Panc1 (cell line): ENCODE results near the gene ADARB1. TPM values are rescaled to one million over a fixed set of nuclear protein-coding genes. Genes with fewer than 3 reads are reported as not detected.

Source experiments
- ATAC-seq: fragments of 200-7000 bp; cut with Tn5 transposase; 2 replicates; pipeline ENCODE4 v1.9.1; 2020; ENCODE audit warnings: mild to moderate bottlenecking, moderate library complexity
- BruUV-seq: library from RNA; stranded (reverse); fragments of 400-500 nt; replicated peaks from 2 replicates; lab custom pipeline; 2021; lab: Mats Ljungman, UMichigan
- CTCF ChIA-PET: fragments of 300-600 bp; sonication (Branson Sonifier 250); formaldehyde crosslinking; loops from one replicate; lab custom pipeline; 2022; ENCODE audit warnings: antibody characterized with exemption; lab: Charles Lee
- POLR2A ChIA-PET: fragments of 300-600 bp; sonication (Branson Sonifier 250); formaldehyde crosslinking; loops from one replicate; lab custom pipeline; 2022; ENCODE audit warnings: antibody characterized with exemption; lab: Charles Lee
- DNase-seq: peaks from one replicate; pipeline ENCODE4 v3.0.0-alpha.2; 2010; ENCODE audit warnings: low read depth, low spot score
- H3K27ac ChIP-seq: 2 replicates; pipeline ENCODE4 v1.5.1; 2011; ENCODE audit warnings: mild to moderate bottlenecking, low read length, inconsistent platforms
- H3K27me3 ChIP-seq: fragments of 200-500 bp; sonication (Bioruptor generic); 2 replicates; pipeline ENCODE4 v1.6.0; 2014; ENCODE audit warnings: low read length, inconsistent platforms; ENCODE audit not compliant: control insufficient read depth, insufficient read depth
- H3K36me3 ChIP-seq: fragments of 200-500 bp; sonication (Bioruptor generic); 2 replicates; pipeline ENCODE4 v1.5.1; 2014; ENCODE audit warnings: inconsistent platforms, mild to moderate bottlenecking, low read length, moderate library complexity; ENCODE audit not compliant: control insufficient read depth, insufficient read depth
- H3K4me1 ChIP-seq: 2 replicates; pipeline ENCODE4 v1.5.1; 2011; ENCODE audit warnings: inconsistent platforms, mild to moderate bottlenecking, low read length, moderate library complexity; ENCODE audit not compliant: control insufficient read depth, insufficient read depth
- H3K4me3 ChIP-seq, 2 experiments: 2 replicates each; pipeline ENCODE4 v1.5.1; 2011 to 2012; ENCODE audit warnings: low read depth in 2 of 2, low read length in 2 of 2, mild to moderate bottlenecking in 2 of 2, inconsistent platforms in 1 of 2, moderate library complexity in 1 of 2
- H3K9me3 ChIP-seq: fragments of 200-500 bp; sonication (Bioruptor generic); 2 replicates; pipeline ENCODE4 v1.5.1; 2014; ENCODE audit warnings: low read depth, mild to moderate bottlenecking, inconsistent platforms, low read length, moderate library complexity; ENCODE audit not compliant: control insufficient read depth, insufficient read depth
- CTCF ChIP-seq: fragments of 450-650 bp; IDR thresholded peaks from 2 replicates; pipeline ENCODE4 v1.5.1; 2017; ENCODE audit warnings: mild to moderate bottlenecking
- POLR2AphosphoS5 ChIP-seq: IDR thresholded peaks from 2 replicates; pipeline ENCODE4 v1.6.1; 2012; ENCODE audit warnings: mild to moderate bottlenecking, low read depth, low read length, moderate library complexity
- SIN3A ChIP-seq: IDR thresholded peaks from 2 replicates; pipeline ENCODE4 v1.6.1; 2012; ENCODE audit warnings: low read depth, mild to moderate bottlenecking, low read length, moderate library complexity, borderline replicate concordance; ENCODE audit not compliant: insufficient read depth
- TCF7L2 ChIP-seq: IDR thresholded peaks from 2 replicates; pipeline ENCODE4 v1.6.1; 2011; ENCODE audit warnings: mild to moderate bottlenecking, low read depth, low read length, inconsistent platforms
- in situ Hi-C: cut with HindIII; loops from 2 replicates; pipeline ENCODE4 v1.10.0; 2016; ENCODE audit warnings: low sequenced_read_pairs, low pct_unique_long_range_greater_than_20kb
- intact Hi-C: fragments of 100-400 bp; cut with micrococcal nuclease; formaldehyde crosslinking; loops from one replicate; pipeline ENCODE4 v1.10.0; 2022; ENCODE audit not compliant: unreplicated experiment
- total RNA-seq: library from RNA; stranded (reverse); gene quantifications from one replicate; pipeline ENCODE4 v1.2.1, GENCODE V29; 2021; ENCODE audit not compliant: unreplicated experiment
- TF ChIP-seq, protein P1 (sequence below), 2 experiments: IDR thresholded peaks; 2 replicates each; pipeline ENCODE4 v1.6.1; 2011 to 2012; ENCODE audit warnings: low read depth in 2 of 2, control low read depth in 1 of 2, low read length in 1 of 2, mild to moderate bottlenecking in 1 of 2, moderate library complexity in 1 of 2; ENCODE audit not compliant: insufficient read depth in 1 of 2

The ADARB1 gene
- total RNA-seq, 1 experiment from 2014 or later: 15.0 TPM

GRCh38 chr21:45231705-45232104 is 157.3 kb downstream of the ADARB1 start:
- Histone ChIP-seq H3K36me3 (no peaks in the 10 kb centered on the region), H3K4me3 (no peak overlapping the region), H3K9me3 (no peaks in the 10 kb centered on the region), H3K4me1 (peaks cover 15% of the 10 kb centered on the region), H3K27ac (no peak overlapping the region), H3K27me3 (no peaks in the 10 kb centered on the region)
- intact Hi-C loops (no loop called here), in situ Hi-C loops (no loop called here)
- no peak for ATAC-seq
- BruUV-seq: no TSS peak
- ChIA-PET POLR2A (no interaction called here), CTCF (no interaction called here)
- TF ChIP-seq, protein P1, sequence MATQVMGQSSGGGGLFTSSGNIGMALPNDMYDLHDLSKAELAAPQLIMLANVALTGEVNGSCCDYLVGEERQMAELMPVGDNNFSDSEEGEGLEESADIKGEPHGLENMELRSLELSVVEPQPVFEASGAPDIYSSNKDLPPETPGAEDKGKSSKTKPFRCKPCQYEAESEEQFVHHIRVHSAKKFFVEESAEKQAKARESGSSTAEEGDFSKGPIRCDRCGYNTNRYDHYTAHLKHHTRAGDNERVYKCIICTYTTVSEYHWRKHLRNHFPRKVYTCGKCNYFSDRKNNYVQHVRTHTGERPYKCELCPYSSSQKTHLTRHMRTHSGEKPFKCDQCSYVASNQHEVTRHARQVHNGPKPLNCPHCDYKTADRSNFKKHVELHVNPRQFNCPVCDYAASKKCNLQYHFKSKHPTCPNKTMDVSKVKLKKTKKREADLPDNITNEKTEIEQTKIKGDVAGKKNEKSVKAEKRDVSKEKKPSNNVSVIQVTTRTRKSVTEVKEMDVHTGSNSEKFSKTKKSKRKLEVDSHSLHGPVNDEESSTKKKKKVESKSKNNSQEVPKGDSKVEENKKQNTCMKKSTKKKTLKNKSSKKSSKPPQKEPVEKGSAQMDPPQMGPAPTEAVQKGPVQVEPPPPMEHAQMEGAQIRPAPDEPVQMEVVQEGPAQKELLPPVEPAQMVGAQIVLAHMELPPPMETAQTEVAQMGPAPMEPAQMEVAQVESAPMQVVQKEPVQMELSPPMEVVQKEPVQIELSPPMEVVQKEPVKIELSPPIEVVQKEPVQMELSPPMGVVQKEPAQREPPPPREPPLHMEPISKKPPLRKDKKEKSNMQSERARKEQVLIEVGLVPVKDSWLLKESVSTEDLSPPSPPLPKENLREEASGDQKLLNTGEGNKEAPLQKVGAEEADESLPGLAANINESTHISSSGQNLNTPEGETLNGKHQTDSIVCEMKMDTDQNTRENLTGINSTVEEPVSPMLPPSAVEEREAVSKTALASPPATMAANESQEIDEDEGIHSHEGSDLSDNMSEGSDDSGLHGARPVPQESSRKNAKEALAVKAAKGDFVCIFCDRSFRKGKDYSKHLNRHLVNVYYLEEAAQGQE (IDR thresholded peaks at IDR 0.05; ENCODE audit: insufficient read depth in 1 of 2, low read depth in 2 of 2, low read length in 1 of 2): no peak
- TF ChIP-seq CTCF (no peak), TCF7L2 (no peak), SIN3A (no peak), POLR2AphosphoS5 (no peak)
- no peak for DNase-seq

GRCh38 chr21:45234127-45234526 is 159.7 kb downstream of the ADARB1 start:
- no peak for TF ChIP-seq TCF7L2
- TF ChIP-seq, protein P1 (IDR thresholded peaks at IDR 0.05; ENCODE audit: insufficient read depth in 1 of 2, low read depth in 2 of 2, low read length in 1 of 2): no peak
- no peak for TF ChIP-seq POLR2AphosphoS5
- TF ChIP-seq CTCF: no peak
- TF ChIP-seq SIN3A: no peak
- no peaks in the 10 kb centered on the region for H3K4me1 ChIP-seq
- CTCF ChIA-PET: no interaction called here
- ATAC-seq: no peak
- no TSS peak for BruUV-seq
- in situ Hi-C loops (no loop called here), intact Hi-C loops (no loop called here)
- H3K9me3 ChIP-seq: no peaks in the 10 kb centered on the region
- no peaks in the 10 kb centered on the region for H3K36me3 ChIP-seq
- POLR2A ChIA-PET: interaction anchor here (0.7 kb wide), 1 partner anchor 27 kb away, joined by 3 read pairs; no protein-coding TSS in a partner anchor
- H3K27ac ChIP-seq: no peak overlapping the region
- H3K4me3 ChIP-seq: no peak overlapping the region
- DNase-seq: no peak
- H3K27me3 ChIP-seq: no peaks in the 10 kb centered on the region
